GM12878 (cell line): ENCODE results near the gene HSD17B4.

Experiments used
- CTCF ChIP-seq, 3 experiments: IDR thresholded peaks in 2 of 3; conservative IDR thresholded peaks in 1 of 3; 2 replicates each; pipeline ENCODE4 v1.5.1; 2011; ENCODE audit warnings: low read depth in 3 of 3, low read length in 3 of 3, mild to moderate bottlenecking in 3 of 3, control low read depth in 2 of 3, moderate library complexity in 2 of 3, inconsistent platforms in 1 of 3, mixed read lengths in 1 of 3; ENCODE audit not compliant: control insufficient read depth in 2 of 3, insufficient read depth in 1 of 3; ENCODE audit errors: extremely low read depth in 1 of 3
- EP300 ChIP-seq, 2 experiments: fragments of 150-350 bp in 1 of 2; IDR thresholded peaks; 2 replicates each; pipeline ENCODE4 v1.6.1; 2011 to 2012; ENCODE audit warnings: low read depth in 2 of 2, low read length in 2 of 2, borderline replicate concordance in 1 of 2, improper control_type of control experiment in 1 of 2, inconsistent platforms in 1 of 2; ENCODE audit not compliant: control insufficient read depth in 1 of 2
- ZBTB4 ChIP-seq: fragments of 450-650 bp; formaldehyde crosslinking; IDR thresholded peaks from 2 replicates; pipeline ENCODE4 v1.4.0; 2022; ENCODE audit warnings: mild to moderate bottlenecking, moderate library complexity

GRCh38 chr5:119551819-119552218 is 99.5 kb downstream of the HSD17B4 start:
- no peak for TF ChIP-seq EP300 (IDR thresholded peaks at IDR 0.05; ENCODE audit: borderline replicate concordance in 1 of 2, control insufficient read depth in 1 of 2, low read depth in 2 of 2, low read length in 2 of 2)
- no peak for TF ChIP-seq CTCF (IDR thresholded peaks at IDR 0.05 in 2 of 3, conservative IDR thresholded peaks at IDR 0.05 in 1 of 3; ENCODE audit: control insufficient read depth in 2 of 3, extremely low read depth in 1 of 3, insufficient read depth in 1 of 3, low read depth in 3 of 3, low read length in 3 of 3)
- no peak for TF ChIP-seq ZBTB4 (CRISPR knock-in tag)
